ENCODE data around the gene RFX1.
"Not testable (repeated sequence)": the region's sequence is repeated elsewhere in the genome, so short reads cannot be mapped to it uniquely, and the experiment has no call there.

Gene RFX1

GRCh38 chr19:14006085-14006765 is at the start of gene RFX1:
TSS of gene RFX1 (minus strand) at chr19:14006320. CDS start at chr19:13993843, 12,477 bp downstream.
- DNase-seq (ENCODE audit: low read depth), result peak; percentile 100

GRCh38 chr19:14055396-14055795 is 49.3 kb upstream of the RFX1 start:
- no peak for DNase-seq (ENCODE audit: low read depth)

GRCh38 chr19:14054721-14055120 is 48.6 kb upstream of the RFX1 start:
- DNase-seq (ENCODE audit: low read depth), result no peak

GRCh38 chr19:14054099-14054498 is 48.0 kb upstream of the RFX1 start:
- DNase-seq (ENCODE audit: low read depth), result no peak

- DNase-seq (ENCODE audit: low read depth), result no peak
These were observed 47.4 kb upstream of the RFX1 start for GRCh38 chr19:14053500-14053899.

GRCh38 chr19:14053032-14053431 is 46.9 kb upstream of the RFX1 start:
- DNase-seq (ENCODE audit: low read depth), result no peak

- DNase-seq (ENCODE audit: low read depth), result no peak
These were observed 46.4 kb upstream of the RFX1 start for GRCh38 chr19:14052470-14052869.

- no peak for DNase-seq (ENCODE audit: low read depth)
These were observed 45.9 kb upstream of the RFX1 start for GRCh38 chr19:14051980-14052379.

GRCh38 chr19:14050961-14051360 is 44.8 kb upstream of the RFX1 start:
- not testable (repeated sequence) for DNase-seq (ENCODE audit: low read depth)

GRCh38 chr19:14050512-14050911 is 44.4 kb upstream of the RFX1 start:
- DNase-seq (ENCODE audit: low read depth), result no peak

- DNase-seq (ENCODE audit: low read depth), result peak; percentile 71
These were observed 42.5 kb upstream of the RFX1 start for GRCh38 chr19:14048443-14049153.

GRCh38 chr19:14047866-14048265 is 41.7 kb upstream of the RFX1 start:
- DNase-seq (ENCODE audit: low read depth), result not testable (repeated sequence)

- DNase-seq (ENCODE audit: low read depth), result not testable (repeated sequence)
These were observed 36.8 kb upstream of the RFX1 start for GRCh38 chr19:14042659-14043608.

GRCh38 chr19:14039181-14039580 is 33.1 kb upstream of the RFX1 start:
- DNase-seq (ENCODE audit: low read depth), result no peak

GRCh38 chr19:14035706-14036105 is 29.6 kb upstream of the RFX1 start:
- no peak for DNase-seq (ENCODE audit: low read depth)

GRCh38 chr19:14035159-14035558 is 29.0 kb upstream of the RFX1 start:
- DNase-seq (ENCODE audit: low read depth), result not testable (repeated sequence)

GRCh38 chr19:14033946-14034345 is 27.8 kb upstream of the RFX1 start:
- no peak for DNase-seq (ENCODE audit: low read depth)

- DNase-seq (ENCODE audit: low read depth), result peak; percentile 60
These were observed 25.8 kb upstream of the RFX1 start, which contains the start of gene IL27RA for GRCh38 chr19:14031719-14032480. TSS of gene IL27RA (plus strand) at chr19:14031762. CDS start at chr19:14031873, 111 bp downstream.

GRCh38 chr19:14030997-14031718 is 25.0 kb upstream of the RFX1 start:
- peak; percentile 91 for DNase-seq (ENCODE audit: low read depth)

- no peak for DNase-seq (ENCODE audit: low read depth)
These were observed 22.8 kb upstream of the RFX1 start for GRCh38 chr19:14028901-14029300.
